EL (cell line): ENCODE results near the gene ELMO2.
A peak's percentile ranks its signal among the peaks of the same experiment; 100 is the strongest.

Source experiments
- DNase-seq: peaks from one replicate; pipeline ENCODE4 v3.0.0-alpha.2; 2016

Gene ELMO2

DNA sequence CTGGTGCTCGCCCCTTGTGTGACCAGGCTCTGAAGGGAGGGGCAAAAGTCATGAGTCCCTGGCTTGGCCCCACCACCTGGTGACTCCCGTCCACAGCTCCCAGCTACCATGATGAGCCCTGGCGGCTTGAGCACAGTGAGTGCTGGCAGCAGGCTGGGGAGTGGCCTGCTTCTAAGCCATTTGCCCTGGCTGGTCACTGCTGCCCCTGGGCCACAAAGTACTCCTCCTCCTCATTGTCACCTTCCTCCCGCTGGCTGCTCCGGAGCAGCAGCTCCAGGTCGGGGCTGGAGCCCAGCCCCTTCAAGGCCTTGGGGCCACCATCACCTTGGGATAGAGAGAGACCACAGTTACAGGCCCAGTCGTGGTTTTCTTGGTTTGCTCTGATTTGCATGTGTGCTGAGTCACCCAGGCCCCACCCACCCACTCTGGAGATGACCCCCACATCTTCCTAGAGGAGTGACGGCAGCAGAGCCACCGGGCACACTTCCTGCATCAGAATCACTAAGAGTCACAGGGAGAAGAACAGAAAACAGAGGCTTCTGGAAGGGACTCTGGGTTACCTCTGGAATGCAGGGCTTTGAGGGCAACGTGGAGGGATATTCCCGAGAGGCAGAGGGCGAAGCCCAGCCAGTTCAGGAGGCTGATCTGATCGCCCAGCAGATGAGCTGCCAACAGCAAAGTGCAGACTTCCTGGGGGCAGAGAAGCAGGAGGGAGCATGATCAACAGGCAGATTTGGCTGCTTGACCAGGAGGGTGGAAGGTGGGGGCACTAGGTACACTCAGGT lies 56.0 kb downstream of the ELMO2 start:
- peak; percentile 89 for DNase-seq

DNA sequence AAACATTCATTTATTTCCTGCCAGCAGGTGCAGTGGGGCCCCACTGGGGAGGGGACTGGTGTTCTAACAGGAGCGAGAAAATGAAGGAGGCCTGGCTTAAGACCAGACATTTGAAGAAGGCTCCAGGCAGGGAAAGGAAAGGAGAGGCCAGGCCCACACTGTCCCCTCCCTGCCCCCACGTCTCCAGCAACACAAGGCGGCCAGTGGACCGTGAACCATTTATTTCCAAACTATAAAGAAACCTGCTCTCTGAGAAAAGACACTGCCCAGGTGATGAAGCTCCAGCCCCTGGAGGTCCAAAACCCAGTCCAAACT lies 56.7 kb downstream of the ELMO2 start:
- no peak for DNase-seq

- peak; percentile 47 for DNase-seq
Measured at GRCh38 chr20:46349035-46349741, 57.2 kb downstream of the ELMO2 start.

GRCh38 chr20:46347841-46348803 lies 58.3 kb downstream of the ELMO2 start:
- DNase-seq, result no peak

GRCh38 chr20:46346770-46347169 lies 59.6 kb downstream of the ELMO2 start:
- DNase-seq, result no peak

- no peak for DNase-seq
Measured at GRCh38 chr20:46344488-46345162, 61.8 kb downstream of the ELMO2 start.

- DNase-seq, result no peak
Measured at GRCh38 chr20:46343975-46344357, 62.4 kb downstream of the ELMO2 start.

DNA sequence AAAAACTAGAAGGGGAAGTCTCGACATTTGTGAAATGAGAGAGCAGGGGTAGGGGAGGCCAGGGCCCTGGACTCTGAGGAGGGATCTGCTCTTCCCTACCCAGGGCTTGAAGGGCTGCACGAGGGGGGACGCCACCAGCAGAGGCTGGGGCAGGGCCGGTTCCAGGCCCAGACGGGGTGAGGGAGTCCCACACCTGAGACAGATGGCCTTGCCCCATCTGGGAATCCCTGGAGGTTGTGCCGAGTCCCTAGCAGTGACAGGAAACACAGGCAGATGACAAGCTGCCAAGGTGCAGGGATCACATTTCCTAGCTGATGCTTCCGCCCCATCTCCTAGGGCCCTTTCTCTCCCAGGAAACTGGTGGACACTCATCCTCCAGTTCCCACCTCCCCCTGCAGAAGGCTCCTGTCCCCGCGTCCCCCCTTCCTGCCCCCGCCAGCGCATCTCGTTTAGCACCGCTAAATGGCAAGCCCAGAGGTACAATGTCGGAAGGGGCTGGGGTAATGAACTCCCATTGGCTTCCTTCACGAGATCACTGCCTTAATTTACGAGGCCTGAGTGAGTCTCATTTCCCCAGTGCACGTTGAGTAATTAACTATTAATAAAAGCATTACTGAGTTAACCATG lies 63.0 kb downstream of the ELMO2 start:
- DNase-seq, result no peak

DNA sequence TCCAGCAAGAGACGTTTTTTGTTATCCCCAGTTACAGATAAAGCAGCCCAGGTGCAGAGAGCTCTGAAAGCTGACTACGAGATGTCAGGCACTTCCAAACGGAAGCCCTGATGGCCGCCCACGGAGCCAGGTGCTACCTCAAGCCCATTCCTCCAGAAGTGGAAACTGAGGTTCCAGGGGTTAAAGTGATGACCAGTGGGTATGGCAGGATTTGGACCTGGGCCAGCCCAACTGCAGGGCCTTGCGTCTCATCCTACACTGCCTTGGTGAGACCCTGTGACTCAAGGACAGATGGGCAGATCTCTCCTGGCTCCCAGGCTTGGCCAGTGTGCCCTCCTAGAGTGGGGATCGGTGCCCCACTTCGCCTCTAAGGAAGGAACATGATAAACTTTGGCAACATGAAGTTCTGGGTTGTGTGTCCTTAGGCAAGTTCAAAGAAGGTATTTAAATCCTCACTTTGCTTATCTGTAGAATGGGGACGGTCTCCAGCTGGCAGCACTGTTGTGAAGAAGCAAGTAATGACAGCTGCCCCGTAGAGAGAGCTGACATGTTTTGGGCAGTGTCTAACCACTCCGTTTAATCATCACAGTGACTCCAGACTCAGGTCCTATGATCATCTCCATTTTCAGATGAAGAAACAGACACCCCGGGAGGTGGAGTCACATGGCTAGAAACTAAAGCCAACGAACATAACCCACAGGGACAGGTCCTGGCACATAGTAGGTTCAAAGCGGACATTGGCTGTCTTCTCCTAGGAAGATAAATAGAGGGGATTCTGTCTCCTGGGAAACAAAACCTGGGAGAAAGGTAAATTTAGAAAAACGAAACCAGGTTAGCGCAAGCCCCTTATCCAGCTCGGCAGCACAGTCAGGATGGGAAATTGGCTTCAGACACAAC lies 63.7 kb downstream of the ELMO2 start:
- no peak for DNase-seq

GRCh38 chr20:46342010-46342378 lies 64.4 kb downstream of the ELMO2 start:
- DNase-seq, result no peak

DNA sequence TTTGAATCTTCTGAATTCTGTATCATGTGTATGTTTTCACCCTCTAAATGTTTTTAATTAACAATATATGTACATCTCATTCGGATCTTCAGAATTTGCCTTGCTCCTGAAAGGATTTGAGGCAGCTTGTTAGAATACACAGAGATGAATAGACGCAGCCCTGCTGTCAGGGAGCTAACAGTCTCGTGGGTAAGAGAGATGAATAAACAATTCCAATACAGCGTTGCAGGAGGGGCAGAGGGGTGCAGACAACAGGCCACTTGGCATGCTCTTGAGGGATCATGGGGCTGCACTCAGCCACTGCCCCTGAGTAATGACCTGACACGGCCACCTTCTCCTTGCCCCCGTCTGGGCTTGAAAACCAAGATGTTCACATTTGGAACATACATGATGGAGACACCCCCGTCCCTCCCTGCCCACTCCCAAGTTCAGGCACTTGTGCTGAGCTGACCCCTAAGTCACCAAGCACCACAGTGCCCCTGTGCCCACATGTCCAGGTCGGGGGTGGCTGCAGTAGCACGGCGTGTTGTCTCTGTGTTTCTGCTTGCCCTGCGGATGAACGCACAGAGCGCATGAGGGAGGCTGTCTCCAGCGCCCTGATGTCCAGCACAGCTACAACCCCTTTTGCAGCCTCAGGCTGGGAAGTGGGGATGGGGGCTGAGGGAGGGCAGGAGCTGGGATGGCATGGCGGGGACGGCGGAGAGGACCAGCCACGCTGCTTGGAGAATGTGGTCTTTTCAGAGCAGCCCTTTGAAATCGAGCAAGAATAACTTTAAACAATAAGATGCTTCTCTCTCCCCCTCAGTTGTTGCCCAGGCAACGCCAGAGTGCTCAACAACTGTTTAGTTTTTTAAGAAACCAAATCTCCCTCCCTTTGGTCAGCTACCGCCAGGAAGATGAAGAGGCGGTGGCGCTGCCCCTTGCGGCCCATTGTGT lies 65.1 kb downstream of the ELMO2 start:
- no peak for DNase-seq

DNA sequence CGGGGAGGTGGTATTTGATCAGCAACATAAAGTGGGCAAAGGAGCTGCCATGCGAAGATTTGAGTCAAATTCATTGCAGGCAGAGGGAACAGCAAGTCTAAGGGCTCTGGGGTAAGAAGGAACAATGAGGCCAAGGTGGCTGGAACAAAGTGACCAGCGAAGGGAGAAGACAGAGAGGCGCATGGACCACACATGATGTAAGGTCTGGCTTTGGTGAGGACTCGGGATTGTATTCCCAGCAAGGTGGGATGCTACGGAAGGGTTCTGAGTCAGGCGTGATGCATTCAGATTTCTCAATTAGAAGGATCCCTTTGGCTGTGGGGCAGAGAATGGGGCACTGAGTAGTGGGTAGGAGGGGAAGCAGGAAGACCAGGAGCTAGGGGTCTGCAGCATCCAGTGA lies 67.4 kb downstream of the ELMO2 start:
- no peak for DNase-seq

DNA sequence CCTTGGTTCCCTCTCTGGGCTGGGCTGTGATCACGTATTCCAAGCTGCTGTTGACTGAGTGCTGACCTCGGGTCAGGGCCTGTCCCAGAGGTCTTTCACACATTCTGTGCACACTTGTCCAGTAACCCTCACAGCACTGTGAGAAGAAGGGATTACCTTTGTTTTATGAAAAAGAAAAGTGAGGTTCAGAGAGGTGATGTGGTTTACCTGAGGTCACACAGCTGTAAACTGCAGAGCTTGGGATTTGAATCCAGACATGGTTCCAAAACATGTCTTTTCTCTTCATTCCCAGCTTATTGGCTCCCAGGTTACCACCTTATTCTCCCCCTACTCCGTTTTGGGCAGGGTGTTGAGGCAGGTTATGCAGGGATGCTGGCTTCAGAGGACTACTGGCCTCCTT lies 69.7 kb downstream of the ELMO2 start:
- no peak for DNase-seq

DNA sequence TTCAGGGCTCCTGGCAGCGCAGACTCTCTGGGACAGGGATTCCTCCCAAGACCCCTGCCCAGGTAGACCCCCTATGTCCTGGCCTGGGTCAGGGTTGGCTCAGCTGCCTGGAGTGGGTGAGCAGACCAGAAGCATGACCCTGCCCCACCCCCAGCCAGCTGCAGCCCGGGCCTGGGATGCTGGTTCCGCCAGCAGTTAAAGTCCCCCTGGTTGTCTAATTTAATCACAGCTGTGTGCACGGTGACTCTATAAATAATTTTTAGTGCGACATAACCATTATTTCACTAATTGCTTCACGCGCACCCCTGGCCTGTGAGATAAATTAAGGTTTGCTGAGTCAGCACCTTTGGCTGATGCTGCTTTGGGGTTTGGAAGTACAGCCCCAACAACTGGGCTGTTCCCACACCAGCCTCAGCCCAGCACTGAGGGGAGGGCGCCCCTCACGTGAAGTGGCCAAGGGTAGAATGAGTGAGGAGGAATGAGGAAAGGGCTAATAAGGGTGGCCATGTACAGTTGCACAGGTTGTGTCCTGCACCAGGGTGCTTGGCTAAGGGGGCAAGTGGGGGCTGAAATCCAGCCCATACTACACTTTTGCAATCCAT lies 72.0 kb downstream of the ELMO2 start:
- no peak for DNase-seq

DNA sequence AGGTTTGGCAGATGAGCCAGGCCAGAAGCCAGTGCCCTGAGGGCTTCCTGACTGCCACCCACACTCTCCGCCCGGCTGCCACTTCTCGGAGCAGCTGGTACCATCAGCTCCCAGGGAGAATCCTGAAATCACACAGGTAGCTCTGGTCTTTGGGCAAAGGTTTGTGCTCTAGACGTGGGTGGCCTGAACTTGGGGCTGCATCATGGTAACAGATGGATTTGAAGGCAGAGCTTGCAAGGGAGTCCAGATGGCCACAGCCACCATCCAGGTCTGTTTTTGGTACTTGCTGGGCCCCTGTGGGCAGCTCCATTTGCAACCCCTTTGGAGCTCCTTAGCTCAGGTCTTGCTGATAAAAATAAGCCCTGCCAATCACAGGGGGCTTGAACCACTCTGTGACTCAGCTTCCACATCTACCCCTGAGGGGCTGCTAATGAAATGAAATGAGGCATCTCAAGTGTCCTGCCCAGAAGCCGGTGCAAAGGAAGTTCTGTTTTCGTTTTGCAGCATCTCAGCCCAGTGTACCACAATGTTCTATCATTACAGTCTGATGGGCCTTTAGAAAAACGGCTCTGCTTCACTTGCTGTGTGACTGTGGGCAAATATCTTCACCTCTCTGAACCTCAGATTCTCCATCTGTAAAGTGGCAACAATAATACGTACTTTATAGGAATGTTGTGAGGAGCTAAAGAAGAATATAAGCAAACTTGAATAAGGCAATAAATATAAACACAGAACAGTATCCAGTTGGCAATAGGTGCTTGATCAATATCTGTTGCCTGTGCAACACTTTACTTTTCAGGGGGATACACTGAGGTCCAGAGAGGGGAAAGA lies 73.0 kb downstream of the ELMO2 start:
- DNase-seq, result no peak

DNA sequence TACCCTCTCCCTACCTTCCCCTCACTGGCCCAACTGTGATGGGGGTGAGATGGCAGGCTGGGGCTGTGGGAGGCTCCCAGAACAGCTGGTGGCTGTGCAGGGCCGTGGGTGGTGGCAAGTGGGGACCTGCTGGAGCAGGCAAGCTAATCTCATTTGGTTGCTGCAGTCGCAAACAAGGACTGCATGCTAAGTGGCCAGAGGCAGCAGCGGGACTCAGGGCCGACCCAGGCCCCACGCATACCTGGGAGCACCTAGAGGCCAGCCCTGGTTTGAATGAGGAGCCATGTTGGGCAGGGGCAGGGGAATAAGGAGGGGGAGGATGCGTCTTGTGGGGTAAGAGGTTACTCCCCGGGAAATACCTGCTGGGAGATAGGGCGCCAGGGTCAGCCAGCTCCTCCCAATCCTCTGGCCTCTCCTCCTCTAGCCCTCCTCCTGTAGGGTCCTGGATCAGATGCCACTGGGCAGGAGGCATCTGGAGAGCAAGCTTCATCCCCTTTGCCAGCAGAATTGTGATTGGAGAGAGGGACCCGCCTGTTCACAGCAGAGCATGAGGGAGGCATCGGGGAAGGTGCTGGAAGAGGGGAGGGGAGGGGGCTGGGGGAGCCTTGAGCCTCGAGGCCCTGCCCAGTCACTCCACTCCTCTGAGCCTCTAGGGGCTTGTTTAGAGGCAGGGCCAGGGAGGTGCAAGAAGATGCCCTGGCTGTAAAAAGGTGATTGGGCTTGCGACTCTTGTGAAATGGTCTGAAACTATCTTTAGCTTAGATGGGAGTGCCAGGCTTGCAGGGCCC lies 73.8 kb downstream of the ELMO2 start:
- DNase-seq, result no peak

DNA sequence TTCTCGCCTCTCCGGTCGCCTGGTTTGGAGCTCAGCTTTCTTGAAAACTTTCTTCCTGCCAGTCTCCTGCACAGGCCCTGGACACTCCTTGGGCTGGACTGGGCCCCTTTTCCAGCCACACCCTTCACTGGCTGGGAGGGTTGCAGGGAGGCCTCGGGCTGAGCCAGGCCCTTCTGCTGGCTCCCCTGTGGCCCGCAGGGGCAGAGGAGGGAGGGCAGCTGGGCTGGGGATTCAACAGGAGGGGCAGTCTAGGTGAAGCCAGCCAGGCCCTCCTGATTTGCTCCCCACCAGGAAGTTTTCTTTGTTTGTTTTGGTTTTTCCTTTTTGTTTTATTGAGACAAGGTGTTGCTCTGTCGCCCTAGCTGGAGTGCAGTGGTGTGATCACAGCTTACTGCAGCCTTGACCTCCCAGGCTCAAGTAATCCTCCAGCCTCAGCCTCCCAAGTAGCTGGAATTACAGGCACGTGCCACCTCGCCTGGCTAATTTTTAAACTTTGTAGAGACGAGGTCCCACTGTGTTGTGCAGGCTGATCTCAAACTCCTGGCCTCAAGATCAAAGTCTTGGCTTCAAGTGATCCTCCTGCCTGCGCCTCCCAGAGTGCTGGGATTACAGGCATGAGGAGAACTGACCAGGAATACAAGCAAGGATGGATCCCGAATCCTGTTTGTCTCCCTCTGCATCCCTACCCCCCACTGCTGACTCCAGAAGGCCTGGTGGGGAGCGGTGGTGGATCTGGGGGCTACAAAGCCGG lies 74.6 kb downstream of the ELMO2 start:
- DNase-seq, result no peak
